Fibroblast of lung (primary cell): ENCODE results near the gene ADGRB3. TPM values are rescaled to one million over a fixed set of nuclear protein-coding genes. Genes with fewer than 3 reads are reported as not detected.

Source experiments
- DNase-seq, 2 donors: peaks; one replicate each; pipeline versions ENCODE4 v3.0.0 to v3.0.0-alpha.2; 2010; ENCODE audit warnings: low read depth in 2 of 2
- H2AFZ ChIP-seq: 2 replicates; pipeline ENCODE4 v1.5.1; 2012; ENCODE audit warnings: low read length, control low read depth, inconsistent platforms
- H3K27ac ChIP-seq: 2 replicates; pipeline ENCODE4 v1.5.1; 2011; ENCODE audit warnings: low read length, control low read depth; ENCODE audit not compliant: insufficient read depth
- H3K27me3 ChIP-seq: 2 replicates; pipeline ENCODE4 v1.5.1; 2011; ENCODE audit warnings: mild to moderate bottlenecking, low read length; ENCODE audit not compliant: control insufficient read depth, insufficient read depth
- H3K36me3 ChIP-seq: 2 replicates; pipeline ENCODE4 v1.5.1; 2011; ENCODE audit warnings: low read length; ENCODE audit not compliant: control insufficient read depth, insufficient read depth
- H3K4me1 ChIP-seq: 2 replicates; pipeline ENCODE4 v1.5.1; 2011; ENCODE audit warnings: low read length; ENCODE audit not compliant: control insufficient read depth, insufficient read depth; ENCODE audit errors: extremely low read depth
- H3K4me2 ChIP-seq: 2 replicates; pipeline ENCODE4 v1.5.1; 2011; ENCODE audit warnings: low read length, control low read depth; ENCODE audit not compliant: insufficient read depth; ENCODE audit errors: extremely low read depth
- H3K4me3 ChIP-seq, 4 experiments: fragments of 200-600 bp in 1 of 4; sonication (generic) in 1 of 4; replicated peaks in 1 of 4; 2 replicates each; pipeline ENCODE4 v1.5.1; 2011 to 2016; ENCODE audit warnings: low read length in 4 of 4, low read depth in 3 of 4, mild to moderate bottlenecking in 3 of 4, control low read depth in 2 of 4, inconsistent platforms in 1 of 4, mixed read lengths in 1 of 4; ENCODE audit not compliant: insufficient read depth in 1 of 4; ENCODE audit errors: control extremely low read depth in 1 of 4
- H3K79me2 ChIP-seq: 2 replicates; pipeline ENCODE4 v1.5.1; 2012; ENCODE audit warnings: mild to moderate bottlenecking, low read length, inconsistent platforms; ENCODE audit not compliant: control insufficient read depth, insufficient read depth
- H3K9ac ChIP-seq: 2 replicates; pipeline ENCODE4 v1.5.1; 2011; ENCODE audit warnings: mild to moderate bottlenecking, low read length, control low read depth; ENCODE audit not compliant: insufficient read depth
- H3K9me3 ChIP-seq: 2 replicates; pipeline ENCODE4 v1.5.1; 2012; ENCODE audit warnings: low read depth, low read length; ENCODE audit not compliant: control insufficient read depth, insufficient read depth
- H4K20me1 ChIP-seq: 2 replicates; pipeline ENCODE4 v1.5.1; 2011; ENCODE audit warnings: low read length; ENCODE audit not compliant: control insufficient read depth, insufficient read depth; ENCODE audit errors: extremely low read depth
- EZH2 ChIP-seq: IDR thresholded peaks from 2 replicates; pipeline ENCODE4 v1.5.1; 2012; ENCODE audit warnings: low read length, control low read depth, mild to moderate bottlenecking; ENCODE audit errors: missing control alignments
- polyA plus RNA-seq, 2 donors: library from polyadenylated mRNA; depleted of rRNA in 1 of 2; stranded (reverse) in 1 of 2; unstranded in 1 of 2; fragments of >200 nt; gene quantifications; 2 replicates each; pipeline ENCODE4 v1.2.1, GENCODE V29; 2011 to 2012; ENCODE audit warnings: missing spikeins in 1 of 2
- total RNA-seq: library from RNA; depleted of rRNA; stranded (reverse); fragments of >200 nt; gene quantifications from 2 replicates; pipeline ENCODE4 v1.2.1, GENCODE V29; 2014
- TF ChIP-seq, protein P1 (sequence below), 2 donors: IDR thresholded peaks in 1 of 2; conservative IDR thresholded peaks in 1 of 2; 1 replicate in 1 of 2; 2 replicates in 1 of 2; pipeline ENCODE4 v1.5.1; 2011 to 2012; ENCODE audit warnings: low read length in 2 of 2, control low read depth in 1 of 2, inconsistent platforms in 1 of 2, low read depth in 1 of 2, mild to moderate bottlenecking in 1 of 2

The ADGRB3 gene
- total and polyA plus RNA-seq, 2 donors (not counting 1 experiment from before 2014, with no cell fraction given), result 0.33 TPM; not detected in 1

DNA sequence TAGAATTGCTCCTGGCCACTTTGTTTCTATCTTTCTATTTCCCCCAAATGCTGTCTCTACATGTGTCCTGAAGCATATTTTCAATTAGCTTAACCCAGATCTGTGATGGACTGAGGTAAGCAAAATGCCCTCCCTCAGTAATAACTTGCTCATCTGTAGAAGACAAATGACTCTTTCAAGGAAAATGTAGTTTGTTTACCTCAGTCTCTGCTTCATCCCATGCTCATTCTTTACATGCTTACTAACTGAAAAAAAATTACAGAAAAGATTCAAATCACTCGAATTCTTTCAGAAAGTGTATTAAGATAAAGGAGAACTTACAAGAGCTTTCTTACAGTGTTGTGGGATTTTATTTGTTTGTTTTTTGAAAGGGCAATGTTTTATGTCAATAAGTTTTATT is 630.6 kb downstream of the ADGRB3 start:
- Histone ChIP-seq H3K4me2 (no peak overlapping the region), H3K9me3 (no peaks in the 10 kb centered on the region), H3K9ac (no peak overlapping the region), H3K36me3 (no peaks in the 10 kb centered on the region), H3K27ac (no peak overlapping the region), H4K20me1 (no peaks in the 10 kb centered on the region), H3K27me3 (no peaks in the 10 kb centered on the region), H3K4me3 (no peak overlapping the region), H2AFZ (no peak overlapping the region), H3K4me1 (no peaks in the 10 kb centered on the region), H3K79me2 (no peaks in the 10 kb centered on the region)
- DNase-seq, result peak in 1 of 2 donors; percentile 0
- no peak for TF ChIP-seq EZH2
- TF ChIP-seq, protein P1, sequence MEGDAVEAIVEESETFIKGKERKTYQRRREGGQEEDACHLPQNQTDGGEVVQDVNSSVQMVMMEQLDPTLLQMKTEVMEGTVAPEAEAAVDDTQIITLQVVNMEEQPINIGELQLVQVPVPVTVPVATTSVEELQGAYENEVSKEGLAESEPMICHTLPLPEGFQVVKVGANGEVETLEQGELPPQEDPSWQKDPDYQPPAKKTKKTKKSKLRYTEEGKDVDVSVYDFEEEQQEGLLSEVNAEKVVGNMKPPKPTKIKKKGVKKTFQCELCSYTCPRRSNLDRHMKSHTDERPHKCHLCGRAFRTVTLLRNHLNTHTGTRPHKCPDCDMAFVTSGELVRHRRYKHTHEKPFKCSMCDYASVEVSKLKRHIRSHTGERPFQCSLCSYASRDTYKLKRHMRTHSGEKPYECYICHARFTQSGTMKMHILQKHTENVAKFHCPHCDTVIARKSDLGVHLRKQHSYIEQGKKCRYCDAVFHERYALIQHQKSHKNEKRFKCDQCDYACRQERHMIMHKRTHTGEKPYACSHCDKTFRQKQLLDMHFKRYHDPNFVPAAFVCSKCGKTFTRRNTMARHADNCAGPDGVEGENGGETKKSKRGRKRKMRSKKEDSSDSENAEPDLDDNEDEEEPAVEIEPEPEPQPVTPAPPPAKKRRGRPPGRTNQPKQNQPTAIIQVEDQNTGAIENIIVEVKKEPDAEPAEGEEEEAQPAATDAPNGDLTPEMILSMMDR (conservative IDR thresholded peaks at IDR 0.05 in 1 of 2, IDR thresholded peaks at IDR 0.05 in 1 of 2; ENCODE audit: low read depth in 1 of 2, low read length in 2 of 2), result no peak

DNA sequence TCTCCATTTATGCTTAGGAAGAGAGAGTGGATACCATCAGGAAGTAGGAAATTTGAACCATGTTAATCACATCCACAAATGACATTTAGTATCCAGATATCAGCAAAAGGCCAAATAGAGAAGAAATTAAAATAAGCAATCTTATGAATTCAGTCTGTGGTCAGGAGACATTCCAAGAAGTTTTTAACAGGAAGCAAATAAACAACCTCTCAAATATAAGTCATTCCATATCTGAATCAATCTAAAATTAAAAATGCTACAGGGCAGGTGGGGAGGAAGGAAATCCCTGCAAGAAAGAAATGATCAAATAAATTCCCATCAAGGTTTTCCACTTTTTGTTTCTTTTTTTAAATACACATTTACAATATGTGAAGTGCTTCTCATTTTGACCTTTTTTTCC is 641.1 kb downstream of the ADGRB3 start:
- Histone ChIP-seq H3K4me2 (no peak overlapping the region), H3K79me2 (no peaks in the 10 kb centered on the region), H3K9me3 (no peaks in the 10 kb centered on the region), H3K36me3 (no peaks in the 10 kb centered on the region), H3K9ac (no peak overlapping the region), H3K4me3 (no peak overlapping the region), H3K27ac (no peak overlapping the region), H4K20me1 (no peaks in the 10 kb centered on the region), H3K4me1 (no peaks in the 10 kb centered on the region), H3K27me3 (no peaks in the 10 kb centered on the region), H2AFZ (no peak overlapping the region)
- no peak for TF ChIP-seq EZH2
- TF ChIP-seq, protein P1 (conservative IDR thresholded peaks at IDR 0.05 in 1 of 2, IDR thresholded peaks at IDR 0.05 in 1 of 2; ENCODE audit: low read depth in 1 of 2, low read length in 2 of 2), result no peak
- DNase-seq, result no peak

DNA sequence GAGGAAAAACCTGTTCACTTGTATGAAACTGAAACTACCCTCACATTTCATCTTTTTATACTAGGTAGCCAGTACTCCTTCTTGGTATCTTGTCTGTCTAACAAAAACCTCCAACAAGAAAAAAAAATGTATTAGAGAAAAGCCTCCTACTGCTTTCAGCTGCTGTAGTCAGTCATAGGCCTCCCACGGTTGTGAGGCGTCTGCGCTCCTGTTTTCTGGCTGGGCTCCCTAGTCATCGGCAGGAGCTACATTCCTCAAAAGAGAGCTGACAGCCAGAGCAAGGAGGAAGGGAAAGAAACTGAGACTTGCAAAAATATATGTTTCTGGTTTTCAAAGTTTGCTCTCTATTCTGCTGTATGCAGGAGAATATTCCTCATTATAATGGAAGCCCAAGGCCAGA is 644.7 kb downstream of the ADGRB3 start:
- Histone ChIP-seq H3K4me1 (no peaks in the 10 kb centered on the region), H2AFZ (no peak overlapping the region), H3K36me3 (no peaks in the 10 kb centered on the region), H3K27ac (no peak overlapping the region), H3K9ac (no peak overlapping the region), H3K9me3 (no peaks in the 10 kb centered on the region), H4K20me1 (no peaks in the 10 kb centered on the region), H3K27me3 (no peaks in the 10 kb centered on the region), H3K4me2 (no peak overlapping the region), H3K4me3 (no peak overlapping the region), H3K79me2 (no peaks in the 10 kb centered on the region)
- TF ChIP-seq, protein P1 (conservative IDR thresholded peaks at IDR 0.05 in 1 of 2, IDR thresholded peaks at IDR 0.05 in 1 of 2; ENCODE audit: low read depth in 1 of 2, low read length in 2 of 2), result no peak
- no peak for TF ChIP-seq EZH2
- DNase-seq, result peak in 1 of 2 donors; percentile 2
